Naive thymus-derived CD4-positive, alpha-beta T cell (primary cell): ENCODE results near the gene CD8A. TPM values are rescaled to one million over a fixed set of nuclear protein-coding genes. Genes with fewer than 3 reads are reported as not detected.

Experiments used
- ATAC-seq: fragments of 150-1000 bp; cut with Tn5 transposase; 2 replicates; pipeline ENCODE4 v1.10.0; 2021; ENCODE audit warnings: mild to moderate bottlenecking, moderate library complexity
- CTCF ChIA-PET: fragments of 350-600 bp; sonication (Branson Sonifier 250); formaldehyde crosslinking; loops from one replicate; lab custom pipeline; 2021; ENCODE audit warnings: antibody characterized with exemption; lab: Charles Lee
- POLR2A ChIA-PET: fragments of 350-600 bp; sonication (Branson Sonifier 250); formaldehyde crosslinking; loops from one replicate; lab custom pipeline; 2021; ENCODE audit warnings: antibody characterized with exemption, inconsistent platforms; lab: Charles Lee
- DNase-seq, 9 donors: peaks; one replicate each; pipeline versions ENCODE4 v3.0.0 to v3.0.0-alpha.2; 2020 to 2022; ENCODE audit warnings: mixed read lengths in 1 of 9
- H3K27ac ChIP-seq: one replicate; pipeline ENCODE4 v1.7.0; 2013; ENCODE audit warnings: mild to moderate bottlenecking, low read depth, low read length, moderate library complexity
- H3K27me3 ChIP-seq, 2 donors: one replicate each; pipeline ENCODE4 v1.7.0; 2013; ENCODE audit warnings: low read length in 2 of 2, mild to moderate bottlenecking in 2 of 2, moderate library complexity in 2 of 2; ENCODE audit not compliant: control insufficient read depth in 2 of 2, insufficient read depth in 2 of 2
- H3K36me3 ChIP-seq, 3 experiments: 1 replicate in 2 of 3; 2 replicates in 1 of 3; pipeline ENCODE4 v1.7.0; 2013; ENCODE audit warnings: low read length in 3 of 3, mild to moderate bottlenecking in 3 of 3, moderate library complexity in 1 of 3; ENCODE audit not compliant: insufficient read depth in 3 of 3, control insufficient read depth in 2 of 3
- H3K4me1 ChIP-seq, 2 donors: one replicate each; pipeline ENCODE4 v1.7.0; 2013; ENCODE audit warnings: low read length in 2 of 2, mild to moderate bottlenecking in 2 of 2, moderate library complexity in 1 of 2; ENCODE audit not compliant: control insufficient read depth in 2 of 2, insufficient read depth in 2 of 2
- H3K4me3 ChIP-seq: 2 replicates; pipeline ENCODE4 v1.7.0; 2013; ENCODE audit warnings: mild to moderate bottlenecking, low read length
- H3K9me3 ChIP-seq, 3 experiments: 1 replicate in 2 of 3; 2 replicates in 1 of 3; pipeline ENCODE4 v1.7.0; 2013; ENCODE audit warnings: low read length in 3 of 3; ENCODE audit not compliant: control insufficient read depth in 2 of 3
- H3K27ac Mint-ChIP-seq, 9 donors: one replicate each; pipeline ENCODE4 v1.8.0; 2020 to 2022; ENCODE audit warnings: mixed read lengths in 9 of 9, mild to moderate bottlenecking in 8 of 9, moderate library complexity in 5 of 9, inconsistent platforms in 2 of 9
- H3K27me3 Mint-ChIP-seq, 5 donors: one replicate each; pipeline ENCODE4 v1.8.0; 2021 to 2022; ENCODE audit warnings: mixed read lengths in 5 of 5, mild to moderate bottlenecking in 1 of 5
- H3K36me3 Mint-ChIP-seq, 5 donors: one replicate each; pipeline ENCODE4 v1.8.0; 2020 to 2022; ENCODE audit warnings: mixed read lengths in 5 of 5, mild to moderate bottlenecking in 3 of 5, inconsistent platforms in 1 of 5
- H3K4me1 Mint-ChIP-seq, 7 donors: one replicate each; pipeline ENCODE4 v1.8.0; 2020 to 2022; ENCODE audit warnings: mixed read lengths in 7 of 7, mild to moderate bottlenecking in 3 of 7, inconsistent platforms in 1 of 7
- H3K4me3 Mint-ChIP-seq, 10 donors: one replicate each; pipeline ENCODE4 v1.8.0; 2020 to 2022; ENCODE audit warnings: mild to moderate bottlenecking in 10 of 10, mixed read lengths in 10 of 10, moderate library complexity in 6 of 10, inconsistent platforms in 2 of 10
- H3K9me3 Mint-ChIP-seq, 11 donors: one replicate each; pipeline ENCODE4 v1.8.0; 2020 to 2022; ENCODE audit warnings: mixed read lengths in 11 of 11, mild to moderate bottlenecking in 4 of 11, inconsistent platforms in 1 of 11, moderate library complexity in 1 of 11
- intact Hi-C, 2 donors: fragments of 100-400 bp; cut with micrococcal nuclease; formaldehyde crosslinking; loops; one replicate each; pipeline ENCODE4 v1.15.1; 2023
- polyA plus RNA-seq, 2 donors: library from polyadenylated mRNA; unstranded; fragments of 300-500 nt; fragmentation: Illumina TruSeq; gene quantifications; one replicate each; pipeline ENCODE4 v1.2.3, GENCODE V29; 2021
- total RNA-seq, 6 experiments: library from RNA in 5 of 6; stranded (reverse) in 5 of 6; gene quantifications; 1 replicate in 5 of 6; 2 replicates in 1 of 6; pipeline ENCODE4 v1.2.3 and lab custom pipeline; 2021 to 2026

The CD8A gene
- total and polyA plus RNA-seq, 7 experiments from 2014 or later = 0.16 to 56.0 (median 1.6) TPM

GRCh38 chr2:86764661-86765309 is 25.9 kb downstream of the CD8A start:
- intact Hi-C loops = loop anchor here (1.0 to 2.0 kb wide), 3 partner anchors 44 to 246 kb away; no protein-coding TSS in a partner anchor
- peaks cover 0 to 34% (median 4%) of the 10 kb centered on the region in 5 donors for H3K36me3 Mint-ChIP-seq
- no peak overlapping the region for H3K4me3 Mint-ChIP-seq
- Histone ChIP-seq H3K4me3 (no peak overlapping the region), H3K27ac (no peak overlapping the region), H3K36me3 (peaks cover 0 to 55% (median under 1%) of the 10 kb centered on the region in 3 experiments), H3K27me3 (no peaks in the 10 kb centered on the region), H3K9me3 (no peaks in the 10 kb centered on the region), H3K4me1 (peaks cover 0 to 3% of the 10 kb centered on the region in 2 donors)
- no peaks in the 10 kb centered on the region for H3K9me3 Mint-ChIP-seq
- H3K27ac Mint-ChIP-seq = peak overlapping the region in 3 of 9 donors; percentile 3 to 59 (median 3)
- ATAC-seq = peak; percentile 74
- DNase-seq = peak in 5 of 9 donors; percentile 22 to 47 (median 29)
- H3K4me1 Mint-ChIP-seq = peaks cover 3 to 26% (median 22%) of the 10 kb centered on the region in 7 donors
- no peaks in the 10 kb centered on the region for H3K27me3 Mint-ChIP-seq
- POLR2A ChIA-PET = no interaction called here
- CTCF ChIA-PET = interaction anchor here (0.6 to 3.5 kb wide), 7 partner anchors 11 to 543 kb away, joined by 3 to 14 read pairs (median 5); no protein-coding TSS in a partner anchor

GRCh38 chr2:86760371-86760770 is 30.3 kb downstream of the CD8A start:
- ChIA-PET POLR2A (no interaction called here), CTCF (no interaction called here)
- no peak overlapping the region for H3K4me3 Mint-ChIP-seq
- no peak overlapping the region for H3K4me3 ChIP-seq
- H3K4me1 ChIP-seq = peaks cover 0 to 3% of the 10 kb centered on the region in 2 donors
- DNase-seq = no peak
- peaks cover 3 to 37% (median 5%) of the 10 kb centered on the region in 3 experiments for H3K36me3 ChIP-seq
- intact Hi-C loops = no loop called here
- H3K4me1 Mint-ChIP-seq = peaks cover 10 to 50% (median 34%) of the 10 kb centered on the region in 7 donors
- H3K27me3 Mint-ChIP-seq = no peaks in the 10 kb centered on the region
- peaks cover 0 to 1% (median 0%) of the 10 kb centered on the region in 11 donors for H3K9me3 Mint-ChIP-seq
- H3K27ac Mint-ChIP-seq = peak overlapping the region in 2 of 9 donors; percentile 6 to 23
- H3K27me3 ChIP-seq = no peaks in the 10 kb centered on the region
- no peak for ATAC-seq
- no peaks in the 10 kb centered on the region for H3K9me3 ChIP-seq
- H3K36me3 Mint-ChIP-seq = peaks cover 0 to 29% (median 21%) of the 10 kb centered on the region in 5 donors
- no peak overlapping the region for H3K27ac ChIP-seq

GRCh38 chr2:86758405-86758804 is 32.3 kb downstream of the CD8A start:
- no peak overlapping the region for H3K4me3 Mint-ChIP-seq
- H3K4me3 ChIP-seq = no peak overlapping the region
- intact Hi-C loops = no loop called here
- peaks cover 7 to 41% (median 26%) of the 10 kb centered on the region in 7 donors for H3K4me1 Mint-ChIP-seq
- H3K9me3 ChIP-seq = no peaks in the 10 kb centered on the region
- H3K4me1 ChIP-seq = no peaks in the 10 kb centered on the region
- H3K27me3 Mint-ChIP-seq = no peaks in the 10 kb centered on the region
- H3K27me3 ChIP-seq = no peaks in the 10 kb centered on the region
- CTCF ChIA-PET = interaction anchor here (0.7 to 0.9 kb wide), 2 partner anchors 14 to 253 kb away, joined by 3 to 4 read pairs; no protein-coding TSS in a partner anchor
- DNase-seq = no peak
- no peak for ATAC-seq
- H3K36me3 Mint-ChIP-seq = peaks cover 0 to 37% (median 27%) of the 10 kb centered on the region in 5 donors
- H3K36me3 ChIP-seq = peaks cover 3 to 48% (median 5%) of the 10 kb centered on the region in 3 experiments
- peaks cover 0 to 1% (median 0%) of the 10 kb centered on the region in 11 donors for H3K9me3 Mint-ChIP-seq
- POLR2A ChIA-PET = no interaction called here
- no peak overlapping the region for H3K27ac ChIP-seq
- no peak overlapping the region for H3K27ac Mint-ChIP-seq

- ATAC-seq (no peak), DNase-seq (no peak)
- peaks cover 9 to 71% (median 63%) of the 10 kb centered on the region in 5 donors for H3K36me3 Mint-ChIP-seq
- intact Hi-C loops = no loop called here
- no peaks in the 10 kb centered on the region for H3K27me3 Mint-ChIP-seq
- no peak overlapping the region for H3K4me3 ChIP-seq
- H3K9me3 Mint-ChIP-seq = peaks cover 0 to 16% (median 4%) of the 10 kb centered on the region in 11 donors
- peaks cover 0 to 33% (median 20%) of the 10 kb centered on the region in 7 donors for H3K4me1 Mint-ChIP-seq
- H3K36me3 ChIP-seq = peaks cover 3 to 64% (median 5%) of the 10 kb centered on the region in 3 experiments
- H3K4me3 Mint-ChIP-seq = no peak overlapping the region
- H3K4me1 ChIP-seq = no peaks in the 10 kb centered on the region
- POLR2A ChIA-PET = interaction anchor here (0.7 kb wide), 1 partner anchor 235 kb away, joined by 3 read pairs; no protein-coding TSS in a partner anchor
- peak overlapping the region in 1 of 9 donors; percentile 54 for H3K27ac Mint-ChIP-seq
- CTCF ChIA-PET = interaction anchor here (1.1 to 2.4 kb wide), 3 partner anchors 11 to 235 kb away, joined by 3 to 14 read pairs (median 5); no protein-coding TSS in a partner anchor
- H3K27ac ChIP-seq = no peak overlapping the region
- H3K9me3 ChIP-seq = no peaks in the 10 kb centered on the region
- no peaks in the 10 kb centered on the region for H3K27me3 ChIP-seq
These were observed 37.1 kb downstream of the CD8A start for GRCh38 chr2:86753606-86754005.

GRCh38 chr2:86752934-86753333 is 37.8 kb downstream of the CD8A start:
- peaks cover 0 to 27% (median 21%) of the 10 kb centered on the region in 7 donors for H3K4me1 Mint-ChIP-seq
- DNase-seq = no peak
- no peak for ATAC-seq
- no peaks in the 10 kb centered on the region for H3K27me3 ChIP-seq
- CTCF ChIA-PET = interaction anchor here (1.1 to 2.4 kb wide), 2 partner anchors 11 to 14 kb away, joined by 3 to 14 read pairs; no protein-coding TSS in a partner anchor
- POLR2A ChIA-PET = interaction anchor here (0.7 kb wide), 1 partner anchor 235 kb away, joined by 3 read pairs; no protein-coding TSS in a partner anchor
- H3K36me3 ChIP-seq = peaks cover 3 to 64% (median 5%) of the 10 kb centered on the region in 3 experiments
- peaks cover 0 to 16% (median 4%) of the 10 kb centered on the region in 11 donors for H3K9me3 Mint-ChIP-seq
- no peaks in the 10 kb centered on the region for H3K9me3 ChIP-seq
- no peak overlapping the region for H3K27ac ChIP-seq
- H3K4me1 ChIP-seq = no peaks in the 10 kb centered on the region
- no peak overlapping the region for H3K4me3 ChIP-seq
- intact Hi-C loops = no loop called here
- peaks cover 9 to 72% (median 61%) of the 10 kb centered on the region in 5 donors for H3K36me3 Mint-ChIP-seq
- no peak overlapping the region for H3K27ac Mint-ChIP-seq
- no peaks in the 10 kb centered on the region for H3K27me3 Mint-ChIP-seq
- no peak overlapping the region for H3K4me3 Mint-ChIP-seq

- Mint-ChIP-seq H3K36me3 (peaks cover 9 to 76% (median 59%) of the 10 kb centered on the region in 5 donors), H3K9me3 (peaks cover 0 to 16% (median 4%) of the 10 kb centered on the region in 11 donors), H3K4me1 (peaks cover 6 to 31% (median 23%) of the 10 kb centered on the region in 7 donors), H3K27me3 (no peaks in the 10 kb centered on the region), H3K4me3 (no peak overlapping the region), H3K27ac (no peak overlapping the region)
- peaks cover 3 to 57% (median 5%) of the 10 kb centered on the region in 3 experiments for H3K36me3 ChIP-seq
- no peaks in the 10 kb centered on the region for H3K9me3 ChIP-seq
- DNase-seq (no peak), ATAC-seq (no peak)
- ChIA-PET CTCF (no interaction called here), POLR2A (no interaction called here)
- H3K27me3 ChIP-seq = no peaks in the 10 kb centered on the region
- intact Hi-C loops = no loop called here
- H3K4me1 ChIP-seq = no peaks in the 10 kb centered on the region
- no peak overlapping the region for H3K4me3 ChIP-seq
- H3K27ac ChIP-seq = no peak overlapping the region
These were observed 38.9 kb downstream of the CD8A start for GRCh38 chr2:86751778-86752177.
